GM19025 (cell line): ENCODE results near the gene CACNG4.

ENCODE experiments used
- ATAC-seq: cut with Tn5 transposase; IDR thresholded peaks from one replicate; pipeline ENCODE4 v1.9.1; 2021; ENCODE audit warnings: mild to moderate bottlenecking, low read depth, moderate library complexity; ENCODE audit not compliant: unreplicated experiment

Gene CACNG4

GRCh38 chr17:67054011-67054591 is 89.6 kb downstream of the CACNG4 start:
- ATAC-seq, result no peak

- no peak for ATAC-seq
These were observed 90.1 kb downstream of the CACNG4 start for GRCh38 chr17:67054608-67055007.

DNA sequence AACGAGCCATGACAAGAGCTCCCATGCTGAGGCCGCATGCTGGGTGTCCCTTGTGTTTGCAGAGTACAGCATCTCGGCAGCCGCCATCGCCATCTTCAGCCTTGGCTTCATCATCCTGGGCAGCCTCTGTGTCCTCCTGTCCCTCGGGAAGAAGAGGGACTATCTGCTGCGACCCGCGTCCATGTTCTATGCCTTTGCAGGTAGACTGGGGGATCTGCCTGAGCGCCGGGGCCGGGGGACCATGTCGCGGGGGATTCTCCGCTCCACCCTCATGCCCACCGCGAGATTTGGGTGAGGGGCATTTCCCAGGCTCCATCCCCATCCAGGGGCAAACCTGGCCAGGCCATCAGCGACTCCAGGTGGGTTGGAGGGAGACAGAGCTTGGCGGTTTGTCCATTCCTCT is 90.5 kb downstream of the CACNG4 start:
- no peak for ATAC-seq

GRCh38 chr17:67055811-67056745 is 91.6 kb downstream of the CACNG4 start:
- no peak for ATAC-seq

- no peak for ATAC-seq
These were observed 92.4 kb downstream of the CACNG4 start for GRCh38 chr17:67056746-67057490.

GRCh38 chr17:67058036-67058435 is 93.5 kb downstream of the CACNG4 start:
- ATAC-seq, result no peak

- ATAC-seq, result no peak
These were observed 94.9 kb downstream of the CACNG4 start for GRCh38 chr17:67059372-67059771.

DNA sequence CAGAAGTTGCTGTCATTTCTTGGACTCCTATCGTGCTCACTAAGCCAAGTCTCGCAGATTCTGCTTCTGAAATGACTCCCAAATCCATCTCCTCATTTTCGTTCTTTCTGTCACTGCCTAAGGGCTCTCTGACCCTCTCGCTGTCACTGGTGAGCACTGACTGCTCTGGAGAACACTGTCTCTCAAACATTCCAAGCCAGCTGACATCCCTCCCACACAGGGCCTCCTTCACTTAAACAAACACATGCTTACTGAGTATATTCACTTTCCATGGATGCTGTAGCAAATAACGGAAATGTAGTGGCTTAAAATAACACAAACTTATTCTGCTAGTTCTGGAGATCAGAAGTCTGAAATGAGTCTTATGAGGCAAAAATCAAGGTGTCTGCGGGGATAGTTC is 98.6 kb downstream of the CACNG4 start:
- no peak for ATAC-seq

DNA sequence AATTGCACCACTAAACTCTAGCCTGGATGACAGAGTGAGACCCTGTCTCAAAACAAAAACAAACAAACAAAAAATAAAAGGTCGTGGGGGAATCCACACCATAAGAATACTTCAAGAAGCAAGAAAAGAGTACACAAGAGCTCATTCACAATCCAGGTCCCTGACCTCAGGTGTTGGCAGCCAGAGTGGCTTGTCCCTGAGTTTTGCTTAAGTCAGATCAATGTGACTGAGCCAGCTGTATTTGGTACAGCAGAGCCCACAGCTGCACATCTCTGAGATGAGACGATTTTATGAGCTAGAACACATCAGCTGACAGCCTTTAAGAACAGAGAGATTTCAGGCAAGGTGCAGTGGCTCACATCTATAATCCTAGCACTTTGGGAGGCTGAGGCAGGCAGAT is 102.2 kb downstream of the CACNG4 start:
- ATAC-seq, result no peak

GRCh38 chr17:67067571-67068482 is 103.3 kb downstream of the CACNG4 start:
- ATAC-seq, result no peak

- no peak for ATAC-seq
These were observed 104.5 kb downstream of the CACNG4 start for GRCh38 chr17:67068999-67069398.

GRCh38 chr17:67069603-67070136 is 105.2 kb downstream of the CACNG4 start:
- no peak for ATAC-seq

GRCh38 chr17:67071595-67071994 is 107.1 kb downstream of the CACNG4 start:
- no peak for ATAC-seq

- ATAC-seq, result no peak
These were observed 108.4 kb downstream of the CACNG4 start for GRCh38 chr17:67072885-67073284.

- ATAC-seq, result no peak
These were observed 110.3 kb downstream of the CACNG4 start for GRCh38 chr17:67074781-67075180.

DNA sequence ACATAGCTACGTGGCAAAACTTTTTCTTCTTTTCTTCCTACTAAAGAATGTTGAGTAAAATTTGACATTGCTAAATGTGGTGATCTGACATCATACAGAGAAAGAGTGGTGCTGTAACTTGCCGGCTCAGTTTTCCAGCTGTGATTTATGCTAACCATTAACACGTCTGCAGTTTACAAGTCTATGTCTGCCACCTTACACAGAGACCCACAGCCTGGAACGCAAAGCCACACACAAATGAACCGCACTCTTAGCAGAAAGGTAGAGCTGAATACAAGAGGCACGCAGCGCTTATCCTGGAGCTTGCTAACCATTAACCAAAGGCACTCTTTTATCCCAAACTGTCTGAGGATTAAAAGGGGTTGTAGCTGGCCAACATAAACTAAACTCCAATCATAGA is 111.8 kb downstream of the CACNG4 start:
- ATAC-seq, result no peak

- ATAC-seq, result no peak
These were observed 113.8 kb downstream of the CACNG4 start for GRCh38 chr17:67078292-67078691.

DNA sequence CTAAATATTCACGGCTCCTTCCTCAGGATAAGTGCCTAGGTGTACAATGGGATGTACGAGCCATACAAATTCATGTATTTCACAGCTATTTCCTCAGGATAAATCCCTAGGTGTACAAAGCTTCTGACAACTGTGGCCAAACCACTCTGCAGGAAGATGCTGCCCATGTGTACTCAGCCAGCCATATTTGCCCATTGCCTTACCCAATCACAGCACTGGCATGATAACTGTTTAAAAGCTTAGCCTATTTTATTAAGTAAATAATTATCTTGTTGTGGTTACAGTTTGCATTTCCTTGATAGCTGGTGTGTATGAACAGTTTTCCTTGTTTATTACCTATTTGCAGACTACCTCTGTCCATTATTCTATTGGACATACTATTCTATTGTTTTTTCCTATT is 115.0 kb downstream of the CACNG4 start:
- no peak for ATAC-seq

- ATAC-seq, result no peak
These were observed 116.3 kb downstream of the CACNG4 start for GRCh38 chr17:67080804-67081203.

DNA sequence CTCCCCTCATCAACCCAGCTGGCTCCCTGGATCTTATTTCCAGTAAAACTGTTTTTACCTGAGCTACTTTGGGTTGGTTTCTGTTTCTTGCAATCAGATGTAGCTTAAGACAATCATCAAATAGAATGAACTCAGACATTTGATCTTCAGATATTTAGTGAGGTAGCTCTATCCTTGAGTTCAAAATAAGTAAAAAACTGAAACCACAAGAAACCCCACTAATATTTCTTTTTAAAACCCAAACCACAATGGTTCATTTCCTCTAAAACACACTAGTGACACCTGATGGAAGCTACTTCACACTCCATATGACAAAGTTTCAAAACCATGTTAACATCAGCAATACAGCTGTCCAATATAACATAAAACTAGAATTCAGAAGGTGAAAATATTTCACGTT is 117.6 kb downstream of the CACNG4 start:
- no peak for ATAC-seq
